ENCODE measurements around the gene TMEM178B. TPM values are rescaled to one million over a fixed set of nuclear protein-coding genes. Genes with fewer than 3 reads are reported as not detected.

TMEM178B gene
- total RNA-seq, 4 donors from 2014 or later = 7.7 to 49.9 (median 25.9) TPM

- H3K4me1 ChIP-seq = peaks cover 6 to 18% of the 10 kb centered on the region in 2 donors
- H3K27ac ChIP-seq = peak overlapping the region in 2 of 3 donors; percentile 4 to 44
- intact Hi-C loops (cut with DNase I) = no loop called here
- TF ChIP-seq, protein P1, sequence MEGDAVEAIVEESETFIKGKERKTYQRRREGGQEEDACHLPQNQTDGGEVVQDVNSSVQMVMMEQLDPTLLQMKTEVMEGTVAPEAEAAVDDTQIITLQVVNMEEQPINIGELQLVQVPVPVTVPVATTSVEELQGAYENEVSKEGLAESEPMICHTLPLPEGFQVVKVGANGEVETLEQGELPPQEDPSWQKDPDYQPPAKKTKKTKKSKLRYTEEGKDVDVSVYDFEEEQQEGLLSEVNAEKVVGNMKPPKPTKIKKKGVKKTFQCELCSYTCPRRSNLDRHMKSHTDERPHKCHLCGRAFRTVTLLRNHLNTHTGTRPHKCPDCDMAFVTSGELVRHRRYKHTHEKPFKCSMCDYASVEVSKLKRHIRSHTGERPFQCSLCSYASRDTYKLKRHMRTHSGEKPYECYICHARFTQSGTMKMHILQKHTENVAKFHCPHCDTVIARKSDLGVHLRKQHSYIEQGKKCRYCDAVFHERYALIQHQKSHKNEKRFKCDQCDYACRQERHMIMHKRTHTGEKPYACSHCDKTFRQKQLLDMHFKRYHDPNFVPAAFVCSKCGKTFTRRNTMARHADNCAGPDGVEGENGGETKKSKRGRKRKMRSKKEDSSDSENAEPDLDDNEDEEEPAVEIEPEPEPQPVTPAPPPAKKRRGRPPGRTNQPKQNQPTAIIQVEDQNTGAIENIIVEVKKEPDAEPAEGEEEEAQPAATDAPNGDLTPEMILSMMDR (IDR thresholded peaks at IDR 0.05) = no peak
- TF ChIP-seq POLR2A (IDR thresholded peaks at IDR 0.05) = no peak
- no peaks in the 10 kb centered on the region for H3K27me3 ChIP-seq
- 60 to 64% methylated on average over 8 of the region's 8 CpGs for WGBS, 2 donors
- DNase-seq = peak; percentile 61 to 63
- no peaks in the 10 kb centered on the region for H3K9me3 ChIP-seq
- H3K36me3 ChIP-seq = no peaks in the 10 kb centered on the region
- H3K4me3 ChIP-seq (replicated peaks in 1 of 3) = no peak overlapping the region
Observed at GRCh38 chr7:141178486-141179135, 104.7 kb downstream of the TMEM178B start.

GRCh38 chr7:141181812-141182211, 107.9 kb downstream of the TMEM178B start:
- no peaks in the 10 kb centered on the region for H3K27me3 ChIP-seq
- H3K4me3 ChIP-seq (replicated peaks in 1 of 3) = no peak overlapping the region
- H3K4me1 ChIP-seq = peaks cover 6 to 23% of the 10 kb centered on the region in 2 donors
- TF ChIP-seq, protein P1 (IDR thresholded peaks at IDR 0.05) = no peak
- TF ChIP-seq POLR2A (IDR thresholded peaks at IDR 0.05) = no peak
- 93 to 98% methylated on average over 4 of the region's 4 CpGs for WGBS, 2 donors
- no peaks in the 10 kb centered on the region for H3K9me3 ChIP-seq
- no peak overlapping the region for H3K27ac ChIP-seq
- H3K36me3 ChIP-seq = no peaks in the 10 kb centered on the region
- no peak for DNase-seq
- intact Hi-C loops (cut with DNase I) = no loop called here

- Histone ChIP-seq H3K27ac (no peak overlapping the region), H3K27me3 (no peaks in the 10 kb centered on the region), H3K36me3 (no peaks in the 10 kb centered on the region), H3K9me3 (no peaks in the 10 kb centered on the region), H3K4me1 (peaks cover 0 to 5% of the 10 kb centered on the region in 2 donors), H3K4me3 (replicated peaks in 1 of 3) (no peak overlapping the region)
- intact Hi-C loops (cut with DNase I) = no loop called here
- DNase-seq = no peak
- TF ChIP-seq, protein P1 (IDR thresholded peaks at IDR 0.05) = no peak
- TF ChIP-seq POLR2A (IDR thresholded peaks at IDR 0.05) = no peak
- 73 to 77% methylated on average over 9 to 10 of the region's 10 CpGs for WGBS, 2 donors
Observed at GRCh38 chr7:141184532-141185190, 110.8 kb downstream of the TMEM178B start.

DNA sequence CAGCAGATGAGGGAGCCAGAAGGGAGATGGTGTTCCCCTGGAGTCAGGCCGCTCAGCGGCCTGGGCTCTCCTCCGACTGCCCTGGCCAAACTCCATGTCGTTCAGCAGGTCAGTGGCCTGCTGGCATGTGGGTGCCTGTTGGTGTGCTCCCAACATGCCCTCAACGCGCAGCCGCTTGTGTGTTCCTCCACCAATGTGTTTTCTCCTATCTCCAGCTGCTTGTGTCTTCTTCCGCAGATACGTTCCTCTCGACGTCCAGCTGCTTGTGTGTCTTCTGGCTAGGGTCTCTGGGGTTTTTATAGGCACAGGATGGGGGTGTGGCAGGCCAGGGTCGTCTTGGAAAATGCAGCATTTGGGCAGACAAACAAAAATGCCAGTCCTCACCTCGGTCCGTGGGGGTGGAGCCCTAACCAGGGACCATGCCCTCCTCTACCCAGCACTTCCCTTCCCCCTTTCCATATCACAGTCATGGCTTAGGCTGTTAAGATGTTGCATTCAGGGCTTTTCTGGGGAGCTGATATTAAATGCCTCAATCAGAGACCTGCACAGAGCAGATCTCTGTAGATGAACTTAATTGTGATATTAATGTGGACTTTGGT, 111.6 kb downstream of the TMEM178B start:
- WGBS, 2 donors = 78 to 87% methylated on average over 10 to 14 of the region's 14 CpGs
- intact Hi-C loops (cut with DNase I) = no loop called here

More for the DNA sequence above, 111.6 kb downstream of the TMEM178B start:
- H3K36me3 ChIP-seq = no peaks in the 10 kb centered on the region
- no peak overlapping the region for H3K27ac ChIP-seq
- H3K4me3 ChIP-seq (replicated peaks in 1 of 3) = no peak overlapping the region
- DNase-seq = no peak
- H3K4me1 ChIP-seq = peaks cover 0 to 5% of the 10 kb centered on the region in 2 donors
- no peaks in the 10 kb centered on the region for H3K27me3 ChIP-seq
- no peak for TF ChIP-seq POLR2A (IDR thresholded peaks at IDR 0.05)
- TF ChIP-seq, protein P1 (IDR thresholded peaks at IDR 0.05) = no peak
- no peaks in the 10 kb centered on the region for H3K9me3 ChIP-seq

All from thyroid gland (tissue), 4 donors.